B cell (primary cell): ENCODE data around the gene DLX3.
A peak's percentile ranks its signal among the peaks of the same experiment; 100 is the strongest.

ENCODE experiments used
- EZH2 ChIP-seq: IDR thresholded peaks from 2 replicates; pipeline ENCODE4 v1.6.1; 2012; ENCODE audit warnings: borderline replicate concordance, low read depth, mild to moderate bottlenecking, moderate library complexity, low read length; ENCODE audit not compliant: insufficient read depth, poor library complexity, severe bottlenecking
- TF ChIP-seq, protein P1 (sequence below): fragments of 200-600 bp; IDR thresholded peaks from one replicate; pipeline ENCODE4 v1.8.0; 2022; ENCODE audit warnings: antibody characterized with exemption, mild to moderate bottlenecking

DNA sequence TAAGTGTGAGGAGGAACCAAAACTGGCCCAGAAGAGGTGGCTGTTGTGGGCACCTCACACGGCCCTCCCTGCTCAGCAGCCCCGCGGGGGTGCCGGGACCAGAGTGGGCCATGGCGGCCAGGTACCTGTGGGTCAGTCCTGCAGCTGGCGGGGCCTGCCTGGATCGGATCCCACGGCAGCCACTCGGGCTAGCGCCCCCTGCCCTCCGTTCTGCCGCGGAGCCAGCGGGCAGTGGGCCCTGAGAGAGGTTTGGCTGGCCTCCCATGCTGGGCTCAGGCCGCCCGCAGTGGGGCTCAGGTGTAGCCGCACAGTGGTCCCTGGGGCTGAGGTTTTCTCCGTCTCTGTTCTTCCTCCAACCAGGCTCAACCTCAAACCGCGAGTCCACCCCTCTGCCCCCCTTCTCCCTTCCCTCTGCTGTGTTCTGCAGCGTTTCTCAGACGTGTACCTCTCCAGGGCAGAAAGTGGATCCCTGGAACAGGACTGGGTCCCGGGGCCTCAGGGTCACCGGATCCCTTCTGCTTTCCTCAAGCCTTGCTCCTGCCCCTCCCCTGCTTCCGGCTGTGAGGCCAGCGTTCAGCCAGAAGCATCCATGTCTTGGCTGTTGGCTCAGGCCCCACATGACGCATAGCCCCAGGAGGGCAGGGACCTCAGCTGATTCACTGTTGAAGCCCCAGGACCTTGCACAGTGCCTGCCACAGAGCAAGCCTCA, 32.3 kb upstream of the DLX3 start:
- TF ChIP-seq, protein P1, sequence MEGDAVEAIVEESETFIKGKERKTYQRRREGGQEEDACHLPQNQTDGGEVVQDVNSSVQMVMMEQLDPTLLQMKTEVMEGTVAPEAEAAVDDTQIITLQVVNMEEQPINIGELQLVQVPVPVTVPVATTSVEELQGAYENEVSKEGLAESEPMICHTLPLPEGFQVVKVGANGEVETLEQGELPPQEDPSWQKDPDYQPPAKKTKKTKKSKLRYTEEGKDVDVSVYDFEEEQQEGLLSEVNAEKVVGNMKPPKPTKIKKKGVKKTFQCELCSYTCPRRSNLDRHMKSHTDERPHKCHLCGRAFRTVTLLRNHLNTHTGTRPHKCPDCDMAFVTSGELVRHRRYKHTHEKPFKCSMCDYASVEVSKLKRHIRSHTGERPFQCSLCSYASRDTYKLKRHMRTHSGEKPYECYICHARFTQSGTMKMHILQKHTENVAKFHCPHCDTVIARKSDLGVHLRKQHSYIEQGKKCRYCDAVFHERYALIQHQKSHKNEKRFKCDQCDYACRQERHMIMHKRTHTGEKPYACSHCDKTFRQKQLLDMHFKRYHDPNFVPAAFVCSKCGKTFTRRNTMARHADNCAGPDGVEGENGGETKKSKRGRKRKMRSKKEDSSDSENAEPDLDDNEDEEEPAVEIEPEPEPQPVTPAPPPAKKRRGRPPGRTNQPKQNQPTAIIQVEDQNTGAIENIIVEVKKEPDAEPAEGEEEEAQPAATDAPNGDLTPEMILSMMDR = peak; percentile 68
- no peak for TF ChIP-seq EZH2
